ENCODE data around the gene TMEM39B. TPM values are rescaled to one million over a fixed set of nuclear protein-coding genes. Genes with fewer than 3 reads are reported as not detected.

The TMEM39B gene
- total and polyA plus RNA-seq, 2 experiments from 2014 or later = 10.1 to 17.8 TPM

- peaks cover 33% of the 10 kb centered on the region for H3K4me1 Mint-ChIP-seq
- TF ChIP-seq ZNF114 (CRISPR knock-in tag; IDR thresholded peaks at IDR 0.05) = no peak
- H3K9me3 Mint-ChIP-seq = no peaks in the 10 kb centered on the region
- H3K36me3 ChIP-seq (ENCODE audit: insufficient read depth) = peaks cover 62% of the 10 kb centered on the region
- peaks cover 40% of the 10 kb centered on the region for H3F3A ChIP-seq (replicated peaks; ENCODE audit: low read depth)
- H3K27me3 Mint-ChIP-seq (ENCODE audit: insufficient read depth, low read depth, poor library complexity) = peaks cover 8% of the 10 kb centered on the region
- ATAC-seq = no peak
- peaks cover 79% of the 10 kb centered on the region for H4K20me1 ChIP-seq (replicated peaks; ENCODE audit: insufficient read depth)
- H3K4me3 ChIP-seq = no peak overlapping the region
- DNase-seq (ENCODE audit: low spot score) = no peak
- H3K4me3 Mint-ChIP-seq = no peak overlapping the region
- 0 out of 2 replicates have a peak, but pooled peaks cover 6% of the 10 kb centered on the region for H3K79me2 ChIP-seq (replicated peaks; ENCODE audit: insufficient read depth)
- H3K4me1 ChIP-seq (ENCODE audit: insufficient read depth) = peaks cover 17% of the 10 kb centered on the region; the same call in 1 of the 2 replicates
- peaks cover 88% of the 10 kb centered on the region for H3K36me3 Mint-ChIP-seq (ENCODE audit: low read depth)
- no peak overlapping the region for H3K4me2 ChIP-seq
- H3K9me2 ChIP-seq (ENCODE audit: insufficient read depth) = no peaks in the 10 kb centered on the region
- H3K27ac Mint-ChIP-seq = no peak overlapping the region
- no peaks in the 10 kb centered on the region for H3K27me3 ChIP-seq (ENCODE audit: insufficient read depth)
- H2AFZ ChIP-seq = no peak overlapping the region
- H3K27ac ChIP-seq (ENCODE audit: low read depth) = no peak overlapping the region
Observed at GRCh38 chr1:32056598-32056997, 16.1 kb upstream of the TMEM39B start.

- peak; percentile 84 for DNase-seq (ENCODE audit: low spot score)
- peaks cover 61% of the 10 kb centered on the region for H3K36me3 Mint-ChIP-seq (ENCODE audit: low read depth)
Observed at GRCh38 chr1:32060914-32061313, 11.8 kb upstream of the TMEM39B start.

GRCh38 chr1:32062867-32063230 lies 9.9 kb upstream of the TMEM39B start:
- peak overlapping the region; percentile 82 for H3K27ac Mint-ChIP-seq
- no peak overlapping the region; the same call in 2 of the 3 replicates for H3K4me3 Mint-ChIP-seq
- no peaks in the 10 kb centered on the region for H3K9me2 ChIP-seq (ENCODE audit: insufficient read depth)
- H3K9me3 Mint-ChIP-seq = no peaks in the 10 kb centered on the region
- ATAC-seq = no peak
- H3F3A ChIP-seq (replicated peaks; ENCODE audit: low read depth) = peaks cover 28% of the 10 kb centered on the region
- peak overlapping the region; percentile 67 for H3K4me2 ChIP-seq
- peaks cover 48% of the 10 kb centered on the region for H3K36me3 Mint-ChIP-seq (ENCODE audit: low read depth)
- H3K27me3 Mint-ChIP-seq (ENCODE audit: insufficient read depth, low read depth, poor library complexity) = peaks cover 20% of the 10 kb centered on the region
- H3K27me3 ChIP-seq (ENCODE audit: insufficient read depth) = no peaks in the 10 kb centered on the region
- peaks cover 31% of the 10 kb centered on the region for H3K4me1 ChIP-seq (ENCODE audit: insufficient read depth)
- H3K4me3 ChIP-seq = no peak overlapping the region
- H2AFZ ChIP-seq = no peak overlapping the region
- peaks cover 35% of the 10 kb centered on the region for H4K20me1 ChIP-seq (replicated peaks; ENCODE audit: insufficient read depth)
- H3K79me2 ChIP-seq (replicated peaks; ENCODE audit: insufficient read depth) = no peaks in the 10 kb centered on the region
- H3K36me3 ChIP-seq (ENCODE audit: insufficient read depth) = peaks cover 10% of the 10 kb centered on the region
- peak overlapping the region; percentile 2; the same call in 1 of the 2 replicates for H3K27ac ChIP-seq (ENCODE audit: low read depth)
- peaks cover 56% of the 10 kb centered on the region for H3K4me1 Mint-ChIP-seq
- DNase-seq (ENCODE audit: low spot score) = no peak
- TF ChIP-seq POLR2AphosphoS5 (IDR thresholded peaks at IDR 0.05; ENCODE audit: low read depth) (no peak; the same call in 1 of the 2 replicates), CTCF (conservative IDR thresholded peaks at IDR 0.05; ENCODE audit: low read depth in 2 of 2) (no peak), ZNF114 (CRISPR knock-in tag; IDR thresholded peaks at IDR 0.05) (no peak), EZH2phosphoT487 (IDR thresholded peaks at IDR 0.05; ENCODE audit: unreplicated experiment) (no peak), EZH2 (IDR thresholded peaks at IDR 0.05; ENCODE audit: low read depth, unreplicated experiment) (no peak), ZNF331 (CRISPR knock-in tag; IDR thresholded peaks at IDR 0.05; ENCODE audit: low read depth) (no peak), JUNB (IDR thresholded peaks at IDR 0.05; ENCODE audit: unreplicated experiment) (no peak), CREB1 (CRISPR knock-in tag; IDR thresholded peaks at IDR 0.05; ENCODE audit: low read depth) (no peak)
- TF ChIP-seq, protein P1, sequence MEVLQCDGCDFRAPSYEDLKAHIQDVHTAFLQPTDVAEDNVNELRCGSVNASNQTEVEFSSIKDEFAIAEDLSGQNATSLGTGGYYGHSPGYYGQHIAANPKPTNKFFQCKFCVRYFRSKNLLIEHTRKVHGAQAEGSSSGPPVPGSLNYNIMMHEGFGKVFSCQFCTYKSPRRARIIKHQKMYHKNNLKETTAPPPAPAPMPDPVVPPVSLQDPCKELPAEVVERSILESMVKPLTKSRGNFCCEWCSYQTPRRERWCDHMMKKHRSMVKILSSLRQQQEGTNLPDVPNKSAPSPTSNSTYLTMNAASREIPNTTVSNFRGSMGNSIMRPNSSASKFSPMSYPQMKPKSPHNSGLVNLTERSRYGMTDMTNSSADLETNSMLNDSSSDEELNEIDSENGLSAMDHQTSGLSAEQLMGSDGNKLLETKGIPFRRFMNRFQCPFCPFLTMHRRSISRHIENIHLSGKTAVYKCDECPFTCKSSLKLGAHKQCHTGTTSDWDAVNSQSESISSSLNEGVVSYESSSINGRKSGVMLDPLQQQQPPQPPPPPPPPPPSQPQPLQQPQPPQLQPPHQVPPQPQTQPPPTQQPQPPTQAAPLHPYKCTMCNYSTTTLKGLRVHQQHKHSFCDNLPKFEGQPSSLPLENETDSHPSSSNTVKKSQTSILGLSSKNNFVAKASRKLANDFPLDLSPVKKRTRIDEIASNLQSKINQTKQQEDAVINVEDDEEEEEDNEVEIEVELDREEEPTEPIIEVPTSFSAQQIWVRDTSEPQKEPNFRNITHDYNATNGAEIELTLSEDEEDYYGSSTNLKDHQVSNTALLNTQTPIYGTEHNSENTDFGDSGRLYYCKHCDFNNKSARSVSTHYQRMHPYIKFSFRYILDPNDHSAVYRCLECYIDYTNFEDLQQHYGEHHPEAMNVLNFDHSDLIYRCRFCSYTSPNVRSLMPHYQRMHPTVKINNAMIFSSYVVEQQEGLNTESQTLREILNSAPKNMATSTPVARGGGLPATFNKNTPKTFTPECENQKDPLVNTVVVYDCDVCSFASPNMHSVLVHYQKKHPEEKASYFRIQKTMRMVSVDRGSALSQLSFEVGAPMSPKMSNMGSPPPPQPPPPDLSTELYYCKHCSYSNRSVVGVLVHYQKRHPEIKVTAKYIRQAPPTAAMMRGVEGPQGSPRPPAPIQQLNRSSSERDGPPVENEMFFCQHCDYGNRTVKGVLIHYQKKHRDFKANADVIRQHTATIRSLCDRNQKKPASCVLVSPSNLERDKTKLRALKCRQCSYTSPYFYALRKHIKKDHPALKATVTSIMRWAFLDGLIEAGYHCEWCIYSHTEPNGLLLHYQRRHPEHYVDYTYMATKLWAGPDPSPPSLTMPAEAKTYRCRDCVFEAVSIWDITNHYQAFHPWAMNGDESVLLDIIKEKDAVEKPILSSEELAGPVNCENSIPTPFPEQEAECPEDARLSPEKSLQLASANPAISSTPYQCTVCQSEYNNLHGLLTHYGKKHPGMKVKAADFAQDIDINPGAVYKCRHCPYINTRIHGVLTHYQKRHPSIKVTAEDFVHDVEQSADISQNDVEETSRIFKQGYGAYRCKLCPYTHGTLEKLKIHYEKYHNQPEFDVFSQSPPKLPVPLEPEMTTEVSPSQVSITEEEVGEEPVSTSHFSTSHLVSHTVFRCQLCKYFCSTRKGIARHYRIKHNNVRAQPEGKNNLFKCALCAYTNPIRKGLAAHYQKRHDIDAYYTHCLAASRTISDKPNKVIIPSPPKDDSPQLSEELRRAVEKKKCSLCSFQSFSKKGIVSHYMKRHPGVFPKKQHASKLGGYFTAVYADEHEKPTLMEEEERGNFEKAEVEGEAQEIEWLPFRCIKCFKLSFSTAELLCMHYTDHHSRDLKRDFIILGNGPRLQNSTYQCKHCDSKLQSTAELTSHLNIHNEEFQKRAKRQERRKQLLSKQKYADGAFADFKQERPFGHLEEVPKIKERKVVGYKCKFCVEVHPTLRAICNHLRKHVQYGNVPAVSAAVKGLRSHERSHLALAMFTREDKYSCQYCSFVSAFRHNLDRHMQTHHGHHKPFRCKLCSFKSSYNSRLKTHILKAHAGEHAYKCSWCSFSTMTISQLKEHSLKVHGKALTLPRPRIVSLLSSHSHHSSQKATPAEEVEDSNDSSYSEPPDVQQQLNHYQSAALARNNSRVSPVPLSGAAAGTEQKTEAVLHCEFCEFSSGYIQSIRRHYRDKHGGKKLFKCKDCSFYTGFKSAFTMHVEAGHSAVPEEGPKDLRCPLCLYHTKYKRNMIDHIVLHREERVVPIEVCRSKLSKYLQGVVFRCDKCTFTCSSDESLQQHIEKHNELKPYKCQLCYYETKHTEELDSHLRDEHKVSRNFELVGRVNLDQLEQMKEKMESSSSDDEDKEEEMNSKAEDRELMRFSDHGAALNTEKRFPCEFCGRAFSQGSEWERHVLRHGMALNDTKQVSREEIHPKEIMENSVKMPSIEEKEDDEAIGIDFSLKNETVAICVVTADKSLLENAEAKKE (CRISPR knock-in tag; IDR thresholded peaks at IDR 0.05) = no peak

More at GRCh38 chr1:32060914-32061313, 11.8 kb upstream of the TMEM39B start:
- H3K4me2 ChIP-seq = 0 out of 2 replicates have a peak overlapping the region, but pooled peaks have one; percentile 5
- peaks cover 56% of the 10 kb centered on the region for H3K4me1 Mint-ChIP-seq
- H3K9me2 ChIP-seq (ENCODE audit: insufficient read depth) = no peaks in the 10 kb centered on the region
- H4K20me1 ChIP-seq (replicated peaks; ENCODE audit: insufficient read depth) = peaks cover 50% of the 10 kb centered on the region
- peaks cover 33% of the 10 kb centered on the region for H3F3A ChIP-seq (replicated peaks; ENCODE audit: low read depth)
- peaks cover 17% of the 10 kb centered on the region for H3K27me3 Mint-ChIP-seq (ENCODE audit: insufficient read depth, low read depth, poor library complexity)
- H3K79me2 ChIP-seq (replicated peaks; ENCODE audit: insufficient read depth) = no peaks in the 10 kb centered on the region
- no peak overlapping the region for H3K4me3 ChIP-seq
- peaks cover 31% of the 10 kb centered on the region for H3K4me1 ChIP-seq (ENCODE audit: insufficient read depth)
- H3K27ac Mint-ChIP-seq = no peak overlapping the region
- no peak overlapping the region for H3K27ac ChIP-seq (ENCODE audit: low read depth)
- peak; percentile 79 for ATAC-seq
- TF ChIP-seq ZNF331 (CRISPR knock-in tag; IDR thresholded peaks at IDR 0.05; ENCODE audit: low read depth) = no peak
- TF ChIP-seq POLR2AphosphoS5 (IDR thresholded peaks at IDR 0.05; ENCODE audit: low read depth) = peak; percentile 61
- no peak overlapping the region for H3K4me3 Mint-ChIP-seq
- H2AFZ ChIP-seq = no peak overlapping the region
- H3K36me3 ChIP-seq (ENCODE audit: insufficient read depth) = peaks cover 22% of the 10 kb centered on the region
- no peaks in the 10 kb centered on the region for H3K27me3 ChIP-seq (ENCODE audit: insufficient read depth)
- H3K9me3 Mint-ChIP-seq = no peaks in the 10 kb centered on the region

Data from GM23338 (cell line).